ENCODE results near the gene TUBA3D. TPM values are rescaled to one million over a fixed set of nuclear protein-coding genes. Genes with fewer than 3 reads are reported as not detected.
"Not testable (repeated sequence)": the region's sequence is repeated elsewhere in the genome, so short reads cannot be mapped to it uniquely, and the experiment has no call there.

The TUBA3D gene
- total and polyA plus RNA-seq, 2 of the 13 experiments (the other 11 are each of a cell fraction or from before 2014, with no cell fraction given), result not detected

- TF ChIP-seq, protein P1, sequence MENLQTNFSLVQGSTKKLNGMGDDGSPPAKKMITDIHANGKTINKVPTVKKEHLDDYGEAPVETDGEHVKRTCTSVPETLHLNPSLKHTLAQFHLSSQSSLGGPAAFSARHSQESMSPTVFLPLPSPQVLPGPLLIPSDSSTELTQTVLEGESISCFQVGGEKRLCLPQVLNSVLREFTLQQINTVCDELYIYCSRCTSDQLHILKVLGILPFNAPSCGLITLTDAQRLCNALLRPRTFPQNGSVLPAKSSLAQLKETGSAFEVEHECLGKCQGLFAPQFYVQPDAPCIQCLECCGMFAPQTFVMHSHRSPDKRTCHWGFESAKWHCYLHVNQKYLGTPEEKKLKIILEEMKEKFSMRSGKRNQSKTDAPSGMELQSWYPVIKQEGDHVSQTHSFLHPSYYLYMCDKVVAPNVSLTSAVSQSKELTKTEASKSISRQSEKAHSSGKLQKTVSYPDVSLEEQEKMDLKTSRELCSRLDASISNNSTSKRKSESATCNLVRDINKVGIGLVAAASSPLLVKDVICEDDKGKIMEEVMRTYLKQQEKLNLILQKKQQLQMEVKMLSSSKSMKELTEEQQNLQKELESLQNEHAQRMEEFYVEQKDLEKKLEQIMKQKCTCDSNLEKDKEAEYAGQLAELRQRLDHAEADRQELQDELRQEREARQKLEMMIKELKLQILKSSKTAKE (CRISPR knock-in tag; IDR thresholded peaks at IDR 0.05; ENCODE audit: borderline replicate concordance), result no peak
- TF ChIP-seq ZNF703 (CRISPR knock-in tag; IDR thresholded peaks at IDR 0.05; ENCODE audit: borderline replicate concordance) (no peak), ZKSCAN1 (IDR thresholded peaks at IDR 0.05; ENCODE audit: low read length) (no peak)
- TF ChIP-seq, protein P2, sequence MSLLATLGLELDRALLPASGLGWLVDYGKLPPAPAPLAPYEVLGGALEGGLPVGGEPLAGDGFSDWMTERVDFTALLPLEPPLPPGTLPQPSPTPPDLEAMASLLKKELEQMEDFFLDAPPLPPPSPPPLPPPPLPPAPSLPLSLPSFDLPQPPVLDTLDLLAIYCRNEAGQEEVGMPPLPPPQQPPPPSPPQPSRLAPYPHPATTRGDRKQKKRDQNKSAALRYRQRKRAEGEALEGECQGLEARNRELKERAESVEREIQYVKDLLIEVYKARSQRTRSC (CRISPR knock-in tag; IDR thresholded peaks at IDR 0.05; ENCODE audit: low read depth), result no peak
- TF ChIP-seq, protein P3, sequence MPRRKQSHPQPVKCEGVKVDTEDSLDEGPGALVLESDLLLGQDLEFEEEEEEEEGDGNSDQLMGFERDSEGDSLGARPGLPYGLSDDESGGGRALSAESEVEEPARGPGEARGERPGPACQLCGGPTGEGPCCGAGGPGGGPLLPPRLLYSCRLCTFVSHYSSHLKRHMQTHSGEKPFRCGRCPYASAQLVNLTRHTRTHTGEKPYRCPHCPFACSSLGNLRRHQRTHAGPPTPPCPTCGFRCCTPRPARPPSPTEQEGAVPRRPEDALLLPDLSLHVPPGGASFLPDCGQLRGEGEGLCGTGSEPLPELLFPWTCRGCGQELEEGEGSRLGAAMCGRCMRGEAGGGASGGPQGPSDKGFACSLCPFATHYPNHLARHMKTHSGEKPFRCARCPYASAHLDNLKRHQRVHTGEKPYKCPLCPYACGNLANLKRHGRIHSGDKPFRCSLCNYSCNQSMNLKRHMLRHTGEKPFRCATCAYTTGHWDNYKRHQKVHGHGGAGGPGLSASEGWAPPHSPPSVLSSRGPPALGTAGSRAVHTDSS (CRISPR knock-in tag; conservative IDR thresholded peaks at IDR 0.05), result no peak
- TF ChIP-seq, protein P4, sequence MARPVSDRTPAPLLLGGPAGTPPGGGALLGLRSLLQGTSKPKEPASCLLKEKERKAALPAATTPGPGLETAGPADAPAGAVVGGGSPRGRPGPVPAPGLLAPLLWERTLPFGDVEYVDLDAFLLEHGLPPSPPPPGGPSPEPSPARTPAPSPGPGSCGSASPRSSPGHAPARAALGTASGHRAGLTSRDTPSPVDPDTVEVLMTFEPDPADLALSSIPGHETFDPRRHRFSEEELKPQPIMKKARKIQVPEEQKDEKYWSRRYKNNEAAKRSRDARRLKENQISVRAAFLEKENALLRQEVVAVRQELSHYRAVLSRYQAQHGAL (CRISPR knock-in tag; IDR thresholded peaks at IDR 0.05; ENCODE audit: not compliant biosample characterization), result no peak
Measured at GRCh38 chr2:131431336-131431735, 44.6 kb upstream of the TUBA3D start (continued).

DNA sequence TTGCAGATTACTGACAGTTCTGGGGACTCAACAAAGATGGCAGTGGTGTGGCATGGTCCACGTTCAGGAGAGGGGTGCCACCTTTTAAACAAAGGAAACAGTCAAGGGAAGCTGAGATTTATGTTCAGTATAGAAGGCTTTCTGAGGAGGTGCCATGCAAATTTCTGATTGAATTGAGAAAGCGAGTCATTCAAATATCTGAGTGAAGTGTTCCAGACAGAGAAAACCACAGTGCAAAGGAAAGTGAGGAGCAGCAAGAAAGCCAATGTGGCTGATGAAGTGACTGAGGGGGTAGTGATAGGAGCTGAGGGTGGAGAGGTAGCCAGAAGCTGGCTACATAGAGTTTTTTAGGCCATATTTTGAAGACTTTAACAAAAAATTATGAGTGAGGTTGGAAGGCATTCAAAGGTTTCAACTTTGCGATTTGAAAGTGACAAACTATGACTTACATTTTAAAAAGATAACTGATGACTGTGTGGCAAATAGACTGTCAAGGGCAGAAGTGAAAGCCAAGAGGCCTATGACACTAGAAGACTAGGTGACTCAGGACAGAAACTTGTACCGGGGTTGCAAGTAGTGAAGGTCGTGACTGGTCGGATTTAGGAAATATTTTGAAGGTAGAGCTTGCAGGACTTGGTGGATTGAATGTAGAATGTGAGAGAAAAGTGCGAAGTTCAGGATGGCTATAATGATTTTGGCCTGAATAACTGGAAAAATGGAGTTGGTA is 35.0 kb upstream of the TUBA3D start:
- ATAC-seq; H3K36me3 ChIP-seq (replicated peaks in 1 of 2; ENCODE audit: control insufficient read depth in 1 of 2, insufficient read depth in 2 of 2, low read length in 2 of 2); H3K4me2 ChIP-seq (ENCODE audit: low read depth, low read length); FAIRE-seq; H3K4me1 ChIP-seq (ENCODE audit: insufficient read depth, low read length); H3K4me3 ChIP-seq (replicated peaks in 1 of 3; ENCODE audit: insufficient read depth in 1 of 3, low read depth in 2 of 3, low read length in 3 of 3); H3K9me3 ChIP-seq (ENCODE audit: low read length); H3K27ac ChIP-seq (ENCODE audit: extremely low read length, insufficient read depth, low read length); in situ Hi-C loops (cut with HindIII; ENCODE audit: extremely low pct_ligation_motif_present, low pct_unique_long_range_greater_than_20kb); POLR2A ChIA-PET; BruUV-seq (replicated peaks); H2AFZ ChIP-seq (ENCODE audit: low read length); H3K9ac ChIP-seq (ENCODE audit: insufficient read depth, low read depth, low read length); H3K27me3 ChIP-seq (ENCODE audit: control insufficient read depth in 1 of 2, insufficient read depth in 2 of 2, low read length in 2 of 2); DNase-seq (ENCODE audit: low spot score); CTCF ChIA-PET (ENCODE audit: low intra/inter-chr PET ratio, low total read pairs); intact Hi-C loops (cut with micrococcal nuclease; ENCODE audit: unreplicated experiment); H4K20me1 ChIP-seq (ENCODE audit: insufficient read depth, low read length); H3K79me2 ChIP-seq (ENCODE audit: insufficient read depth, low read length): not testable (repeated sequence)
- WGBS (ENCODE audit: low lambda C conversion rate), result 6% methylated on average over 7 of the region's 7 CpGs

DNA sequence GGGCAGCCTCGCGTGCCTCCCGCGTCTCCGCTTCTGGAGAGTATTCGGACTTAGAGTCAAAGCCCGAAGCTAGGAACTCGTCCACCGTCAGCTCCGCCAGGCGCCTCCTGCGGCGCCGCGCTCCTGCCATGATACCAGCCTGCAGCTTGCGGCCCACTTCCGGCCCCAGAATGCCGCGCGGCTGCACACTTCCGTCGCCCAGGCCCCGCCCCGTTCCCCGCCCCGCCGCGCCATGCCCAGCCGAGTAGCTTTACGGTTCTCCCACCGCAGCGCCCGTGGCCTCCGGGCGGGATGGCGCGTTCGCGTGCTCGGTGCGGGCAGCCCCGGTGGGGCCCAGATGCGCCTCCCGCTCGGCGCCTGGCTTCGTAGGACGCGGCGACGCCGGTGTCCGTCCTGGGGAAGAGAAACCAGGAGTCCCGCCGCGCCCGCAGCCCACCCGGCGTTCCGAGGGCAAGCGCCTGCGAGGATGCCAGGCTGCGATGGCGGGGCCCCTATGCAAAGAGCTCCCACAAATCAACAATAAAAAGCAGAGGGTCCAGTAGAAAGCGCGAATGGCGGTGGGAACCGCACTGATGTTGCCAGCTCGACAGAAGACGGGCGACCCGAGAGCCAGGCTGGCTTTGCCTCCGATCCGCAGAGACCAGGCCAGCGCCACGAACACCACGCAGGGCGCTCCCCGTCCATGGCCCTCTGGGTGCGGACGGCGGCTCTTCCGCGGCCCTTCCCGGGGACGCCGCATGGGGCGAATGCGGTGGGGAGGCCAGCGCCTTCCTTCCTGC is 31.0 kb upstream of the TUBA3D start:
- H3K27ac ChIP-seq (ENCODE audit: extremely low read length, insufficient read depth, low read length); FAIRE-seq; H3K4me3 ChIP-seq (replicated peaks in 1 of 3; ENCODE audit: insufficient read depth in 1 of 3, low read depth in 2 of 3, low read length in 3 of 3); ATAC-seq; POLR2A ChIA-PET; H2AFZ ChIP-seq (ENCODE audit: low read length); H3K9ac ChIP-seq (ENCODE audit: insufficient read depth, low read depth, low read length); H3K36me3 ChIP-seq (replicated peaks in 1 of 2; ENCODE audit: control insufficient read depth in 1 of 2, insufficient read depth in 2 of 2, low read length in 2 of 2); BruUV-seq (replicated peaks); DNase-seq (ENCODE audit: low spot score); CTCF ChIA-PET (ENCODE audit: low intra/inter-chr PET ratio, low total read pairs); in situ Hi-C loops (cut with HindIII; ENCODE audit: extremely low pct_ligation_motif_present, low pct_unique_long_range_greater_than_20kb); H3K79me2 ChIP-seq (ENCODE audit: insufficient read depth, low read length); H4K20me1 ChIP-seq (ENCODE audit: insufficient read depth, low read length); intact Hi-C loops (cut with micrococcal nuclease; ENCODE audit: unreplicated experiment); H3K9me3 ChIP-seq (ENCODE audit: low read length); H3K4me2 ChIP-seq (ENCODE audit: low read depth, low read length); H3K4me1 ChIP-seq (ENCODE audit: insufficient read depth, low read length): not testable (repeated sequence)
- H3K27me3 ChIP-seq (ENCODE audit: control insufficient read depth in 1 of 2, insufficient read depth in 2 of 2, low read length in 2 of 2), result peaks cover under 1 to 12% of the 10 kb centered on the region in 2 experiments; a peak in 1 of 5 replicates
- 87% methylated on average over 80 of the region's 90 CpGs for WGBS (ENCODE audit: low lambda C conversion rate)

Data from HepG2 (cell line).